Colonic mucosa (tissue), 4 donors: ENCODE measurements around the gene HOXC10. TPM values are rescaled to one million over a fixed set of nuclear protein-coding genes. Genes with fewer than 3 reads are reported as not detected.
A peak's percentile ranks its signal among the peaks of the same experiment; 100 is the strongest.

ENCODE experiments used
- DNase-seq: peaks from one replicate; pipeline ENCODE4 v3.0.0-alpha.2; 2020
- H3K27ac ChIP-seq: fragments of 200-600 bp; one replicate; pipeline ENCODE4 v1.8.0; 2021
- H3K27me3 ChIP-seq: fragments of 200-600 bp; one replicate; pipeline ENCODE4 v1.8.0; 2021
- H3K36me3 ChIP-seq: fragments of 200-600 bp; one replicate; pipeline ENCODE4 v1.8.0; 2021
- H3K4me1 ChIP-seq: fragments of 200-600 bp; one replicate; pipeline ENCODE4 v1.8.0; 2021; ENCODE audit warnings: mild to moderate bottlenecking
- H3K4me3 ChIP-seq: fragments of 200-600 bp; one replicate; pipeline ENCODE4 v1.8.0; 2021
- H3K9ac ChIP-seq, 2 donors: one replicate each; pipeline ENCODE4 v1.7.0; 2013; ENCODE audit warnings: control low read depth in 2 of 2, low read depth in 2 of 2, low read length in 2 of 2
- H3K9me3 ChIP-seq: fragments of 200-600 bp; one replicate; pipeline ENCODE4 v1.8.0; 2021
- CTCF ChIP-seq: fragments of 200-600 bp; IDR thresholded peaks from one replicate; pipeline ENCODE4 v1.8.0; 2022; ENCODE audit warnings: antibody characterized with exemption, mild to moderate bottlenecking
- intact Hi-C: fragments of 100-400 bp; cut with DNase I; formaldehyde crosslinking; loops from one replicate; pipeline ENCODE4 v1.14.1; 2022
- total RNA-seq, 2 donors: library from RNA; stranded (reverse); fragmentation: NEBNext Ultra II Directional in 1 of 2; extraction: Animal tissue kit (Norgen Biotek cat#: 25700) in 1 of 2; gene quantifications; one replicate each; pipeline ENCODE4 v1.2.1, GENCODE V29; 2021
- donor health status: healthy.
- donor health status: DM: no; HTN: no; CAD: no.
- donor health status: DM: no; HTN: no; CAD: no.

Gene HOXC10
- total RNA-seq: not detected

GRCh38 chr12:53984901-53985691, at the start of gene HOXC10:
HOXC10 (plus strand) TSS chr12:53985146; CDS start chr12:53985260, 114 bp downstream.
- Histone ChIP-seq H3K27me3 (peaks cover 93% of the 10 kb centered on the region), H3K4me3 (no peak within 1 kb of the TSS), H3K9me3 (no peaks in the 10 kb centered on the region), H3K36me3 (no peaks in the 10 kb centered on the region), H3K9ac (peak within 1 kb of the TSS in 1 of 2 donors; percentile 28), H3K4me1 (no peaks in the 10 kb centered on the region), H3K27ac (no peak within 1 kb of the TSS)
- peak; percentile 65 for DNase-seq
- TF ChIP-seq CTCF: no peak
- intact Hi-C loops: no loop called here

GRCh38 chr12:53935383-53936341, 49.3 kb upstream of the HOXC10 start:
- intact Hi-C loops: no loop called here
- no peak overlapping the region for H3K9ac ChIP-seq
- H3K27ac ChIP-seq: no peak overlapping the region
- DNase-seq: no peak
- H3K36me3 ChIP-seq: no peaks in the 10 kb centered on the region
- no peaks in the 10 kb centered on the region for H3K9me3 ChIP-seq
- H3K4me3 ChIP-seq: no peak overlapping the region
- H3K27me3 ChIP-seq: peaks cover 97% of the 10 kb centered on the region
- no peaks in the 10 kb centered on the region for H3K4me1 ChIP-seq
- TF ChIP-seq CTCF: no peak

GRCh38 chr12:53937099-53937498, 47.8 kb upstream of the HOXC10 start:
- TF ChIP-seq CTCF: no peak
- intact Hi-C loops: no loop called here

GRCh38 chr12:53937596-53938325, 47.2 kb upstream of the HOXC10 start:
- DNase-seq: no peak
- no peaks in the 10 kb centered on the region for H3K36me3 ChIP-seq
- H3K9ac ChIP-seq: no peak overlapping the region
- H3K9me3 ChIP-seq: no peaks in the 10 kb centered on the region
- H3K27ac ChIP-seq: no peak overlapping the region
- no peak overlapping the region for H3K4me3 ChIP-seq
- intact Hi-C loops: no loop called here
- H3K4me1 ChIP-seq: no peaks in the 10 kb centered on the region
- no peak for TF ChIP-seq CTCF
- H3K27me3 ChIP-seq: peaks cover 87% of the 10 kb centered on the region

More at GRCh38 chr12:53937099-53937498, 47.8 kb upstream of the HOXC10 start:
- H3K9ac ChIP-seq: no peak overlapping the region
- H3K36me3 ChIP-seq: no peaks in the 10 kb centered on the region
- H3K9me3 ChIP-seq: no peaks in the 10 kb centered on the region
- H3K4me1 ChIP-seq: no peaks in the 10 kb centered on the region
- DNase-seq: no peak
- H3K27ac ChIP-seq: no peak overlapping the region
- no peak overlapping the region for H3K4me3 ChIP-seq
- peaks cover 88% of the 10 kb centered on the region for H3K27me3 ChIP-seq
